GM21526 (cell line): ENCODE results near the gene SALL3.

Experiments used
- ATAC-seq: cut with Tn5 transposase; IDR thresholded peaks from one replicate; pipeline ENCODE4 v1.9.1; 2021; ENCODE audit warnings: moderate library complexity; ENCODE audit not compliant: unreplicated experiment, low FRiP score

Gene SALL3

GRCh38 chr18:78998371-78999071, 18.9 kb downstream of the SALL3 start:
- no peak for ATAC-seq

GRCh38 chr18:78999939-79000338, 20.3 kb downstream of the SALL3 start:
- ATAC-seq, result no peak

- no peak for ATAC-seq
These were observed 21.4 kb downstream of the SALL3 start for GRCh38 chr18:79000997-79001396.

- ATAC-seq, result no peak
These were observed 26.0 kb downstream of the SALL3 start for GRCh38 chr18:79005653-79006052.

- ATAC-seq, result no peak
These were observed 26.6 kb downstream of the SALL3 start for GRCh38 chr18:79006106-79006795.

GRCh38 chr18:79007440-79007839, 27.8 kb downstream of the SALL3 start:
- no peak for ATAC-seq

- ATAC-seq, result no peak
These were observed 28.8 kb downstream of the SALL3 start for GRCh38 chr18:79008356-79008940.

- no peak for ATAC-seq
These were observed 31.2 kb downstream of the SALL3 start for GRCh38 chr18:79010802-79011201.

- ATAC-seq, result no peak
These were observed 31.8 kb downstream of the SALL3 start for GRCh38 chr18:79011300-79011870.

GRCh38 chr18:79013869-79014268, 34.3 kb downstream of the SALL3 start:
- ATAC-seq, result no peak

GRCh38 chr18:79018911-79019310, 39.3 kb downstream of the SALL3 start:
- ATAC-seq, result no peak

- no peak for ATAC-seq
These were observed 40.3 kb downstream of the SALL3 start for GRCh38 chr18:79019881-79020280.

- no peak for ATAC-seq
These were observed 43.0 kb downstream of the SALL3 start for GRCh38 chr18:79022603-79023002.

GRCh38 chr18:79026491-79026890, 46.9 kb downstream of the SALL3 start:
- no peak for ATAC-seq

- ATAC-seq, result no peak
These were observed 51.1 kb downstream of the SALL3 start for GRCh38 chr18:79030680-79031079.

- ATAC-seq, result no peak
These were observed 62.7 kb downstream of the SALL3 start for GRCh38 chr18:79042276-79042675.

- ATAC-seq, result no peak
These were observed 63.7 kb downstream of the SALL3 start for GRCh38 chr18:79043288-79043687.

- no peak for ATAC-seq
These were observed 66.9 kb downstream of the SALL3 start for GRCh38 chr18:79046522-79046921.

GRCh38 chr18:79047556-79048244, 68.1 kb downstream of the SALL3 start:
- no peak for ATAC-seq

GRCh38 chr18:79048245-79048632, 68.6 kb downstream of the SALL3 start:
- ATAC-seq, result no peak

GRCh38 chr18:79049506-79049905, 69.9 kb downstream of the SALL3 start:
- ATAC-seq, result no peak
